B cell (primary cell): Measurements from ENCODE around the gene PRR35. TPM values are rescaled to one million over a fixed set of nuclear protein-coding genes. Genes with fewer than 3 reads are reported as not detected.

Experiments
- ATAC-seq: fragments of 200-7000 bp; cut with Tn5 transposase; one replicate; pipeline ENCODE4 v1.10.0; 2021; ENCODE audit warnings: low read depth, mild to moderate bottlenecking, moderate number of reproducible peaks, moderate library complexity
- CTCF ChIA-PET: fragments of 350-600 bp; sonication (Branson Sonifier 250); formaldehyde crosslinking; loops from one replicate; lab custom pipeline; 2021; ENCODE audit warnings: antibody characterized with exemption, inconsistent platforms; lab: Charles Lee
- POLR2A ChIA-PET: fragments of 350-600 bp; sonication (Branson Sonifier 250); formaldehyde crosslinking; loops from one replicate; lab custom pipeline; 2021; ENCODE audit warnings: antibody characterized with exemption; lab: Charles Lee
- DNase-seq: peaks from one replicate; pipeline ENCODE4 v3.0.0; 2013
- H2AFZ ChIP-seq: 2 replicates; pipeline ENCODE4 v1.6.1; 2012; ENCODE audit warnings: mild to moderate bottlenecking, low read depth, low read length; ENCODE audit not compliant: insufficient read depth, poor library complexity, severe bottlenecking
- H3K27ac ChIP-seq, 2 donors: 1 replicate in 1 of 2; 2 replicates in 1 of 2; pipeline ENCODE4 v1.5.1; 2012 to 2013; ENCODE audit warnings: low read length in 2 of 2, mild to moderate bottlenecking in 2 of 2, moderate library complexity in 1 of 2
- H3K27me3 ChIP-seq, 4 experiments: fragments of 200-600 bp in 1 of 4; sonication (generic) in 1 of 4; replicated peaks in 1 of 4; 1 replicate in 2 of 4; 2 replicates in 2 of 4; pipeline versions ENCODE4 v1.6.1 to v1.7.0; 2013 to 2016; ENCODE audit warnings: low read length in 3 of 4, mild to moderate bottlenecking in 2 of 4, mixed read lengths in 1 of 4, moderate library complexity in 1 of 4; ENCODE audit not compliant: insufficient read depth in 4 of 4, control insufficient read depth in 3 of 4; ENCODE audit errors: control extremely low read depth in 1 of 4
- H3K36me3 ChIP-seq, 2 experiments: replicated peaks in 1 of 2; 1 replicate in 1 of 2; 2 replicates in 1 of 2; pipeline versions ENCODE4 v1.6.1 to v1.7.1; 2013; ENCODE audit warnings: low read length in 1 of 2; ENCODE audit not compliant: insufficient read depth in 2 of 2, control insufficient read depth in 1 of 2; ENCODE audit errors: control extremely low read depth in 1 of 2, extremely low read depth in 1 of 2
- H3K4me1 ChIP-seq, 2 donors: fragments of 200-600 bp in 1 of 2; sonication (generic) in 1 of 2; 1 replicate in 1 of 2; 2 replicates in 1 of 2; pipeline versions ENCODE4 v1.5.1 to v1.6.1; 2013 to 2017; ENCODE audit warnings: low read length in 2 of 2; ENCODE audit not compliant: control insufficient read depth in 2 of 2, insufficient read depth in 2 of 2
- H3K4me2 ChIP-seq: replicated peaks from 2 replicates; pipeline ENCODE3; 2012; ENCODE audit warnings: mild to moderate bottlenecking, low read depth, low read length; ENCODE audit not compliant: poor library complexity, severe bottlenecking
- H3K4me3 ChIP-seq, 5 experiments: fragments of 200-600 bp in 1 of 5; sonication (generic) in 1 of 5; 1 replicate in 3 of 5; 2 replicates in 2 of 5; pipeline versions ENCODE4 v1.5.1 to v1.7.0; 2011 to 2016; ENCODE audit warnings: low read length in 4 of 5, mild to moderate bottlenecking in 4 of 5, low read depth in 2 of 5, control low read depth in 1 of 5, moderate library complexity in 1 of 5; ENCODE audit not compliant: insufficient read depth in 1 of 5; ENCODE audit errors: control extremely low read depth in 1 of 5, extremely low read depth in 1 of 5
- H3K79me2 ChIP-seq: fragments of 200-600 bp; sonication (generic); one replicate; pipeline ENCODE4 v1.6.0; 2016; ENCODE audit warnings: low read length; ENCODE audit not compliant: control insufficient read depth, insufficient read depth
- H3K9ac ChIP-seq: fragments of 200-600 bp; sonication (generic); 2 replicates; pipeline ENCODE4 v1.6.1; 2017; ENCODE audit warnings: mild to moderate bottlenecking, low read length, moderate library complexity
- H3K9me3 ChIP-seq, 3 donors: one replicate each; pipeline versions ENCODE4 v1.6.1 to v1.7.1; 2013; ENCODE audit warnings: low read length in 2 of 3; ENCODE audit not compliant: control insufficient read depth in 2 of 3, insufficient read depth in 1 of 3; ENCODE audit errors: control extremely low read depth in 1 of 3
- H4K20me1 ChIP-seq: 2 replicates; pipeline ENCODE4 v1.6.0; 2012; ENCODE audit warnings: mild to moderate bottlenecking, low read length; ENCODE audit not compliant: insufficient read depth, control insufficient read depth, poor library complexity, severe bottlenecking
- H3K27ac Mint-ChIP-seq: one replicate; pipeline ENCODE4 v1.8.0; 2021; ENCODE audit warnings: mixed read lengths
- H3K27me3 Mint-ChIP-seq: one replicate; pipeline ENCODE4 v1.8.0; 2021; ENCODE audit warnings: mixed read lengths
- H3K4me1 Mint-ChIP-seq: one replicate; pipeline ENCODE4 v1.8.0; 2021; ENCODE audit warnings: mixed read lengths
- H3K4me3 Mint-ChIP-seq: one replicate; pipeline ENCODE4 v1.8.0; 2021; ENCODE audit warnings: mixed read lengths
- H3K9me3 Mint-ChIP-seq: one replicate; pipeline ENCODE4 v1.8.0; 2022; ENCODE audit warnings: mixed read lengths; ENCODE audit not compliant: insufficient read depth
- EZH2 ChIP-seq: IDR thresholded peaks from 2 replicates; pipeline ENCODE4 v1.6.1; 2012; ENCODE audit warnings: borderline replicate concordance, low read depth, mild to moderate bottlenecking, moderate library complexity, low read length; ENCODE audit not compliant: insufficient read depth, poor library complexity, severe bottlenecking
- whole genome bisulfite sequencing: methylation state at CpG from one replicate; pipeline ENCODE4 v1.1.5; 2013; ENCODE audit warnings: missing lambda C conversion rate; ENCODE audit not compliant: insufficient coverage; 5-methylcytosine and 5-hydroxymethylcytosine counted together
- intact Hi-C: fragments of 100-400 bp; cut with micrococcal nuclease; formaldehyde crosslinking; loops from one replicate; pipeline ENCODE4 v1.10.0; 2022
- polyA plus RNA-seq: library from polyadenylated mRNA; depleted of rRNA; stranded (reverse); fragments of >200 nt; gene quantifications from 2 replicates; pipeline ENCODE4 v1.2.3, GENCODE V29; 2012
- total RNA-seq, 2 donors: library from RNA; stranded (reverse); fragments of 120-200 nt in 1 of 2; gene quantifications; 1 replicate in 1 of 2; 2 replicates in 1 of 2; pipeline versions ENCODE4 v1.2.3 to v1.2.4, GENCODE V29; 2013 to 2022
- TF ChIP-seq, protein P1 (sequence below): fragments of 200-600 bp; IDR thresholded peaks from one replicate; pipeline ENCODE4 v1.8.0; 2022; ENCODE audit warnings: antibody characterized with exemption, mild to moderate bottlenecking

The PRR35 gene
- total and polyA plus RNA-seq, 2 donors (not counting 1 experiment from before 2014, with no cell fraction given), result not detected

GRCh38 chr16:583815-584591 lies 23.8 kb downstream of the PRR35 start:
- Mint-ChIP-seq H3K4me1 (peaks cover 18% of the 10 kb centered on the region), H3K4me3 (no peak overlapping the region), H3K27me3 (no peaks in the 10 kb centered on the region), H3K9me3 (no peaks in the 10 kb centered on the region), H3K27ac (no peak overlapping the region)
- no peaks in the 10 kb centered on the region for H3K36me3 ChIP-seq
- intact Hi-C loops, result no loop called here
- 77% methylated on average over 33 of the region's 38 CpGs for WGBS
- TF ChIP-seq, protein P1, sequence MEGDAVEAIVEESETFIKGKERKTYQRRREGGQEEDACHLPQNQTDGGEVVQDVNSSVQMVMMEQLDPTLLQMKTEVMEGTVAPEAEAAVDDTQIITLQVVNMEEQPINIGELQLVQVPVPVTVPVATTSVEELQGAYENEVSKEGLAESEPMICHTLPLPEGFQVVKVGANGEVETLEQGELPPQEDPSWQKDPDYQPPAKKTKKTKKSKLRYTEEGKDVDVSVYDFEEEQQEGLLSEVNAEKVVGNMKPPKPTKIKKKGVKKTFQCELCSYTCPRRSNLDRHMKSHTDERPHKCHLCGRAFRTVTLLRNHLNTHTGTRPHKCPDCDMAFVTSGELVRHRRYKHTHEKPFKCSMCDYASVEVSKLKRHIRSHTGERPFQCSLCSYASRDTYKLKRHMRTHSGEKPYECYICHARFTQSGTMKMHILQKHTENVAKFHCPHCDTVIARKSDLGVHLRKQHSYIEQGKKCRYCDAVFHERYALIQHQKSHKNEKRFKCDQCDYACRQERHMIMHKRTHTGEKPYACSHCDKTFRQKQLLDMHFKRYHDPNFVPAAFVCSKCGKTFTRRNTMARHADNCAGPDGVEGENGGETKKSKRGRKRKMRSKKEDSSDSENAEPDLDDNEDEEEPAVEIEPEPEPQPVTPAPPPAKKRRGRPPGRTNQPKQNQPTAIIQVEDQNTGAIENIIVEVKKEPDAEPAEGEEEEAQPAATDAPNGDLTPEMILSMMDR, result no peak
- H3K9me3 ChIP-seq, result no peaks in the 10 kb centered on the region
- H4K20me1 ChIP-seq, result peaks cover 14% of the 10 kb centered on the region
- H3K4me1 ChIP-seq, result peaks cover 7 to 18% of the 10 kb centered on the region in 2 donors
- no peak for DNase-seq
- ChIA-PET CTCF (no interaction called here), POLR2A (interaction anchor here (0.6 kb wide), 1 partner anchor 1094 kb away, joined by 3 read pairs; no protein-coding TSS in a partner anchor)
- no peak overlapping the region for H3K9ac ChIP-seq
- H3K4me3 ChIP-seq, result no peak overlapping the region
- H3K27ac ChIP-seq, result no peak overlapping the region
- H3K79me2 ChIP-seq, result peaks cover 12% of the 10 kb centered on the region
- H2AFZ ChIP-seq, result no peak overlapping the region
- no peak overlapping the region for H3K4me2 ChIP-seq
- no peak for ATAC-seq
- peaks cover 0 to 2% (median 0%) of the 10 kb centered on the region in 4 experiments for H3K27me3 ChIP-seq

DNA sequence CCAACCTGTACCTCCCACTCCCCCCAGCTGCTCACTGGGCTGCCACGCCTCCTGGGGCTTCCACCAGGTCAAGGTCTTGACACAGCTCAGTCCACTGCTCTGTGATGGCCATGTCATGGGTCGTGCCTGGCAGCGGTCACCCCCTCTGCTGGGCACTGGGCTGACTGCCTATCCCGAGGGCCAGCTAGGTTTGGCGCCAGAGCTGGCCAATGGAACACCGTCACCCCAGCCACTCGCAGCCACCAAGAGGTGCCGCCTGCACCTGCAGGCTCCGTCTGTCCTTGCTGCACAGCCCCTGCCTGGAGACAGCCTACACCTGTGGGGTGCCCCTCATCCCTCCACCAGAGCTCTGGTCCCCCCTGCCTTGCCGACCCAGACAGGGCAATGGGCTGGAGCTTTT lies 25.2 kb downstream of the PRR35 start:
- TF ChIP-seq, protein P1, result no peak
- no peak for TF ChIP-seq EZH2
- Histone ChIP-seq H4K20me1 (peaks cover 16% of the 10 kb centered on the region), H3K27ac (no peak overlapping the region), H3K4me1 (peaks cover 7 to 16% of the 10 kb centered on the region in 2 donors), H3K27me3 (peaks cover 0 to 2% (median 0%) of the 10 kb centered on the region in 4 experiments), H3K36me3 (no peaks in the 10 kb centered on the region), H3K9me3 (no peaks in the 10 kb centered on the region), H3K4me2 (no peak overlapping the region), H3K4me3 (no peak overlapping the region), H3K9ac (no peak overlapping the region), H2AFZ (no peak overlapping the region), H3K79me2 (peaks cover 14% of the 10 kb centered on the region)
- Mint-ChIP-seq H3K27ac (no peak overlapping the region), H3K27me3 (no peaks in the 10 kb centered on the region), H3K4me1 (peaks cover 19% of the 10 kb centered on the region), H3K9me3 (no peaks in the 10 kb centered on the region), H3K4me3 (no peak overlapping the region)
- DNase-seq, result no peak
- CTCF ChIA-PET, result no interaction called here
- ATAC-seq, result no peak
- POLR2A ChIA-PET, result no interaction called here
- intact Hi-C loops, result loop anchor here (5.0 kb wide), 1 partner anchor 183 kb away; the partner anchor contains the start of gene DECR2
- 39% methylated on average over 10 of the region's 10 CpGs for WGBS
